ENCODE data around the gene LSM14A. TPM values are rescaled to one million over a fixed set of nuclear protein-coding genes. Genes with fewer than 3 reads are reported as not detected.
"Not testable (repeated sequence)": the region's sequence is repeated elsewhere in the genome, so short reads cannot be mapped to it uniquely, and the experiment has no call there.

LSM14A gene
- total and polyA plus RNA-seq, 4 donors: 12.6 to 133 (median 48.0) TPM

- DNase-seq (ENCODE audit: low spot score); H3K27me3 ChIP-seq (ENCODE audit: control insufficient read depth in 4 of 4, insufficient read depth in 4 of 4, low read length in 3 of 4); H3K4me3 ChIP-seq (ENCODE audit: low read depth in 1 of 3, low read length in 3 of 3); H3K36me3 ChIP-seq (ENCODE audit: control insufficient read depth in 4 of 4, insufficient read depth in 3 of 4, low read depth in 1 of 4, low read length in 3 of 4); H3K9me3 ChIP-seq (ENCODE audit: control insufficient read depth in 4 of 4, low read length in 3 of 4); H3K27ac ChIP-seq (ENCODE audit: low read depth in 1 of 2, low read length in 2 of 2); H3K4me1 ChIP-seq (ENCODE audit: control insufficient read depth in 4 of 4, insufficient read depth in 4 of 4, low read length in 3 of 4); H3K9ac ChIP-seq (ENCODE audit: low read depth in 1 of 2, low read length in 2 of 2): not testable (repeated sequence)
- WGBS: 81% methylated on average over 7 of the region's 7 CpGs
These were observed 13.3 kb upstream of the LSM14A start for GRCh38 chr19:34158966-34159365.

- WGBS: 93% methylated on average over 5 of the region's 5 CpGs
- H3K4me1 ChIP-seq (ENCODE audit: control insufficient read depth in 4 of 4, insufficient read depth in 4 of 4, low read length in 3 of 4); H3K9ac ChIP-seq (ENCODE audit: low read depth in 1 of 2, low read length in 2 of 2); H3K27ac ChIP-seq (ENCODE audit: low read depth in 1 of 2, low read length in 2 of 2); H3K36me3 ChIP-seq (ENCODE audit: control insufficient read depth in 4 of 4, insufficient read depth in 3 of 4, low read depth in 1 of 4, low read length in 3 of 4); H3K9me3 ChIP-seq (ENCODE audit: control insufficient read depth in 4 of 4, low read length in 3 of 4); H3K27me3 ChIP-seq (ENCODE audit: control insufficient read depth in 4 of 4, insufficient read depth in 4 of 4, low read length in 3 of 4); DNase-seq (ENCODE audit: low spot score); H3K4me3 ChIP-seq (ENCODE audit: low read depth in 1 of 3, low read length in 3 of 3): not testable (repeated sequence)
These were observed 12.8 kb upstream of the LSM14A start for GRCh38 chr19:34159541-34159940.

- WGBS: 75% methylated on average over 2 of the region's 2 CpGs
- H3K4me3 ChIP-seq (ENCODE audit: low read depth in 1 of 3, low read length in 3 of 3); H3K36me3 ChIP-seq (ENCODE audit: control insufficient read depth in 4 of 4, insufficient read depth in 3 of 4, low read depth in 1 of 4, low read length in 3 of 4); H3K9me3 ChIP-seq (ENCODE audit: control insufficient read depth in 4 of 4, low read length in 3 of 4); H3K4me1 ChIP-seq (ENCODE audit: control insufficient read depth in 4 of 4, insufficient read depth in 4 of 4, low read length in 3 of 4); H3K27me3 ChIP-seq (ENCODE audit: control insufficient read depth in 4 of 4, insufficient read depth in 4 of 4, low read length in 3 of 4); H3K9ac ChIP-seq (ENCODE audit: low read depth in 1 of 2, low read length in 2 of 2); DNase-seq (ENCODE audit: low spot score); H3K27ac ChIP-seq (ENCODE audit: low read depth in 1 of 2, low read length in 2 of 2): not testable (repeated sequence)
These were observed 10.4 kb upstream of the LSM14A start for GRCh38 chr19:34161902-34162301.

GRCh38 chr19:34165295-34165738 lies 7.0 kb upstream of the LSM14A start:
- 83% methylated on average over 8 of the region's 8 CpGs for WGBS
- H3K9me3 ChIP-seq (ENCODE audit: control insufficient read depth in 4 of 4, low read length in 3 of 4): no peaks in the 10 kb centered on the region
- no peak overlapping the region for H3K4me3 ChIP-seq (ENCODE audit: low read depth in 1 of 3, low read length in 3 of 3)
- no peaks in the 10 kb centered on the region for H3K4me1 ChIP-seq (ENCODE audit: control insufficient read depth in 4 of 4, insufficient read depth in 4 of 4, low read length in 3 of 4)
- no peaks in the 10 kb centered on the region for H3K36me3 ChIP-seq (ENCODE audit: control insufficient read depth in 4 of 4, insufficient read depth in 3 of 4, low read depth in 1 of 4, low read length in 3 of 4)
- DNase-seq (ENCODE audit: low spot score): no peak
- no peak for TF ChIP-seq RAD21 (IDR thresholded peaks at IDR 0.05)
- no peak for TF ChIP-seq GABPA (IDR thresholded peaks at IDR 0.05 in 1 of 2, conservative IDR thresholded peaks at IDR 0.05 in 1 of 2)
- no peak for TF ChIP-seq RXRA (IDR thresholded peaks at IDR 0.05)
- TF ChIP-seq NR2F2 (IDR thresholded peaks at IDR 0.05): no peak
- TF ChIP-seq TAF1 (conservative IDR thresholded peaks at IDR 0.05): no peak
- TF ChIP-seq EGR1 (IDR thresholded peaks at IDR 0.05; ENCODE audit: low read depth in 2 of 2): no peak
- no peak for TF ChIP-seq CTCF (IDR thresholded peaks at IDR 0.05; ENCODE audit: low read depth, low read length, missing input control)
- no peak for TF ChIP-seq JUND (IDR thresholded peaks at IDR 0.05)
- TF ChIP-seq FOXA1 (IDR thresholded peaks at IDR 0.05): no peak
- TF ChIP-seq REST (IDR thresholded peaks at IDR 0.05): no peak
- no peak for TF ChIP-seq FOXA2 (IDR thresholded peaks at IDR 0.05)
- TF ChIP-seq MAX (IDR thresholded peaks at IDR 0.05): no peak
- no peak for TF ChIP-seq YY1 (IDR thresholded peaks at IDR 0.05)
- no peak for TF ChIP-seq ZBTB33 (IDR thresholded peaks at IDR 0.05)
- no peak for TF ChIP-seq HNF4A (conservative IDR thresholded peaks at IDR 0.05)
- no peak for TF ChIP-seq HNF4G (IDR thresholded peaks at IDR 0.05)
- no peaks in the 10 kb centered on the region for H3K27me3 ChIP-seq (ENCODE audit: control insufficient read depth in 4 of 4, insufficient read depth in 4 of 4, low read length in 3 of 4)
- no peak overlapping the region for H3K27ac ChIP-seq (ENCODE audit: low read depth in 1 of 2, low read length in 2 of 2)
- no peak overlapping the region for H3K9ac ChIP-seq (ENCODE audit: low read depth in 1 of 2, low read length in 2 of 2)
